ENCODE results near the gene SLC10A4. TPM values are rescaled to one million over a fixed set of nuclear protein-coding genes. Genes with fewer than 3 reads are reported as not detected.
A peak's percentile ranks its signal among the peaks of the same experiment; 100 is the strongest.

The SLC10A4 gene
- total RNA-seq, 2 experiments from 2014 or later, result not detected

GRCh38 chr4:48490680-48491513, 7.8 kb downstream of the SLC10A4 start:
- Mint-ChIP-seq H3K36me3 (ENCODE audit: low read depth) (no peaks in the 10 kb centered on the region), H3K4me3 (no peak overlapping the region), H3K27me3 (peaks cover 43% of the 10 kb centered on the region), H3K4me1 (ENCODE audit: low read depth) (no peaks in the 10 kb centered on the region), H3K27ac (no peak overlapping the region), H3K9me3 (no peaks in the 10 kb centered on the region)
- ChIA-PET CTCF (no interaction called here), POLR2A (no interaction called here)
- DNase-seq (peak; percentile 24), ATAC-seq (peak; percentile 29)
- intact Hi-C loops (cut with micrococcal nuclease), result no loop called here
- TF ChIP-seq CTCF (IDR thresholded peaks at IDR 0.05), result no peak

GRCh38 chr4:48491514-48492176, 8.5 kb downstream of the SLC10A4 start:
- no peak for TF ChIP-seq CTCF (IDR thresholded peaks at IDR 0.05)
- H3K36me3 Mint-ChIP-seq (ENCODE audit: low read depth), result no peaks in the 10 kb centered on the region
- H3K9me3 Mint-ChIP-seq, result no peaks in the 10 kb centered on the region
- ATAC-seq (no peak), DNase-seq (no peak)
- no peaks in the 10 kb centered on the region for H3K4me1 Mint-ChIP-seq (ENCODE audit: low read depth)
- H3K27me3 Mint-ChIP-seq, result peaks cover 41% of the 10 kb centered on the region
- POLR2A ChIA-PET, result no interaction called here
- no peak overlapping the region for H3K27ac Mint-ChIP-seq
- CTCF ChIA-PET, result no interaction called here
- intact Hi-C loops (cut with micrococcal nuclease), result no loop called here
- no peak overlapping the region for H3K4me3 Mint-ChIP-seq

- no peak for DNase-seq
- POLR2A ChIA-PET, result interaction anchor here (0.7 kb wide), 1 partner anchor 322 kb away, joined by 3 read pairs; no protein-coding TSS in a partner anchor
- Mint-ChIP-seq H3K4me3 (no peak overlapping the region), H3K27me3 (peaks cover 28% of the 10 kb centered on the region), H3K9me3 (no peaks in the 10 kb centered on the region), H3K4me1 (ENCODE audit: low read depth) (peaks cover under 1% of the 10 kb centered on the region), H3K36me3 (ENCODE audit: low read depth) (peaks cover under 1% of the 10 kb centered on the region), H3K27ac (no peak overlapping the region)
- CTCF ChIA-PET, result interaction anchor here (1.3 kb wide), 1 partner anchor 47 kb away, joined by 4 read pairs; no protein-coding TSS in a partner anchor
- no peak for ATAC-seq
- intact Hi-C loops (cut with micrococcal nuclease), result no loop called here
- TF ChIP-seq CTCF (IDR thresholded peaks at IDR 0.05), result no peak
Observed at GRCh38 chr4:48493452-48494100, 10.4 kb downstream of the SLC10A4 start.

- peaks cover 15% of the 10 kb centered on the region for H3K27me3 Mint-ChIP-seq
- CTCF ChIA-PET, result no interaction called here
- H3K27ac Mint-ChIP-seq, result no peak overlapping the region
- intact Hi-C loops (cut with micrococcal nuclease), result no loop called here
- no peak for TF ChIP-seq CTCF (IDR thresholded peaks at IDR 0.05)
- H3K4me3 Mint-ChIP-seq, result no peak overlapping the region
- no peaks in the 10 kb centered on the region for H3K9me3 Mint-ChIP-seq
- DNase-seq (no peak), ATAC-seq (no peak)
- peaks cover 15% of the 10 kb centered on the region for H3K36me3 Mint-ChIP-seq (ENCODE audit: low read depth)
- POLR2A ChIA-PET, result interaction anchor here (1.2 kb wide), 1 partner anchor 35 kb away, joined by 3 read pairs; no protein-coding TSS in a partner anchor
- peaks cover 18% of the 10 kb centered on the region for H3K4me1 Mint-ChIP-seq (ENCODE audit: low read depth)
Observed at GRCh38 chr4:48495941-48496340, 12.8 kb downstream of the SLC10A4 start.

Measured in activated CD8-positive, alpha-beta T cell treated with anti-CD3 and anti-CD28 coated beads for 36 hours (primary cell).